ENCODE results near the gene TMTC4.

GRCh38 chr13:100588331-100589177, 86.0 kb downstream of the TMTC4 start, which contains the start of gene GGACT:
- TF ChIP-seq CREB5 (CRISPR knock-in tag; IDR thresholded peaks at IDR 0.05; ENCODE audit: low read depth) (no peak), ARNTL (CRISPR knock-in tag; IDR thresholded peaks at IDR 0.05; ENCODE audit: borderline replicate concordance, low read depth) (no peak), TOX (CRISPR knock-in tag; IDR thresholded peaks at IDR 0.05; ENCODE audit: borderline replicate concordance) (no peak), PATZ1 (CRISPR knock-in tag; IDR thresholded peaks at IDR 0.05; ENCODE audit: borderline replicate concordance) (no peak), ZFP30 (CRISPR knock-in tag; IDR thresholded peaks at IDR 0.05) (no peak), GLIS3 (CRISPR knock-in tag; IDR thresholded peaks at IDR 0.05) (no peak), ZC3H10 (CRISPR knock-in tag; IDR thresholded peaks at IDR 0.05) (no peak), ZNF565 (CRISPR knock-in tag; conservative IDR thresholded peaks at IDR 0.05; ENCODE audit: low read depth) (no peak), ZFP3 (CRISPR knock-in tag; IDR thresholded peaks at IDR 0.05) (no peak), SNAI2 (CRISPR knock-in tag; IDR thresholded peaks at IDR 0.05) (no peak), BACH2 (CRISPR knock-in tag; IDR thresholded peaks at IDR 0.05; ENCODE audit: borderline replicate concordance) (no peak), ESRRG (CRISPR knock-in tag; IDR thresholded peaks at IDR 0.05) (no peak), RARB (CRISPR knock-in tag; IDR thresholded peaks at IDR 0.05) (no peak)
